ENCODE results near the gene FAM47B. TPM values are rescaled to one million over a fixed set of nuclear protein-coding genes. Genes with fewer than 3 reads are reported as not detected.

FAM47B gene
- total RNA-seq, 1 donor from 2014 or later = not detected

GRCh38 chrX:34918856-34919255 is 23.7 kb upstream of the FAM47B start:
- TF ChIP-seq CTCF (IDR thresholded peaks at IDR 0.05; ENCODE audit: unreplicated experiment) = peak; percentile 30
- DNase-seq (ENCODE audit: low spot score) = peak; percentile 23

GRCh38 chrX:34927866-34928265 is 14.7 kb upstream of the FAM47B start:
- no peaks in the 10 kb centered on the region for H3K27me3 Mint-ChIP-seq (ENCODE audit: unreplicated experiment)
- H3K9me3 Mint-ChIP-seq (ENCODE audit: unreplicated experiment) = no peaks in the 10 kb centered on the region
- H3K4me1 Mint-ChIP-seq (ENCODE audit: unreplicated experiment) = no peaks in the 10 kb centered on the region
- H3K27ac Mint-ChIP-seq (ENCODE audit: unreplicated experiment) = no peak overlapping the region
- no peaks in the 10 kb centered on the region for H3K36me3 Mint-ChIP-seq (ENCODE audit: low read depth, unreplicated experiment)
- TF ChIP-seq CTCF (IDR thresholded peaks at IDR 0.05; ENCODE audit: unreplicated experiment) = no peak
- no peak for DNase-seq (ENCODE audit: low spot score)
- no peak overlapping the region for H3K4me3 Mint-ChIP-seq (ENCODE audit: unreplicated experiment)

More at GRCh38 chrX:34918856-34919255, 23.7 kb upstream of the FAM47B start:
- no peak overlapping the region for H3K4me3 Mint-ChIP-seq (ENCODE audit: unreplicated experiment)
- H3K36me3 Mint-ChIP-seq (ENCODE audit: low read depth, unreplicated experiment) = no peaks in the 10 kb centered on the region
- H3K27me3 Mint-ChIP-seq (ENCODE audit: unreplicated experiment) = no peaks in the 10 kb centered on the region
- no peak overlapping the region for H3K27ac Mint-ChIP-seq (ENCODE audit: unreplicated experiment)
- H3K9me3 Mint-ChIP-seq (ENCODE audit: unreplicated experiment) = no peaks in the 10 kb centered on the region
- no peaks in the 10 kb centered on the region for H3K4me1 Mint-ChIP-seq (ENCODE audit: unreplicated experiment)

- no peak for TF ChIP-seq CTCF (IDR thresholded peaks at IDR 0.05; ENCODE audit: unreplicated experiment)
- no peaks in the 10 kb centered on the region for H3K9me3 Mint-ChIP-seq (ENCODE audit: unreplicated experiment)
- no peak overlapping the region for H3K4me3 Mint-ChIP-seq (ENCODE audit: unreplicated experiment)
- no peaks in the 10 kb centered on the region for H3K36me3 Mint-ChIP-seq (ENCODE audit: low read depth, unreplicated experiment)
- DNase-seq (ENCODE audit: low spot score) = no peak
- no peak overlapping the region for H3K27ac Mint-ChIP-seq (ENCODE audit: unreplicated experiment)
- H3K4me1 Mint-ChIP-seq (ENCODE audit: unreplicated experiment) = no peaks in the 10 kb centered on the region
- no peaks in the 10 kb centered on the region for H3K27me3 Mint-ChIP-seq (ENCODE audit: unreplicated experiment)
These were observed 639 bp downstream of the FAM47B start for GRCh38 chrX:34943235-34943634.

GRCh38 chrX:34956916-34957315 is 14.3 kb downstream of the FAM47B start:
- H3K27ac Mint-ChIP-seq (ENCODE audit: unreplicated experiment) = no peak overlapping the region
- no peaks in the 10 kb centered on the region for H3K9me3 Mint-ChIP-seq (ENCODE audit: unreplicated experiment)
- no peaks in the 10 kb centered on the region for H3K27me3 Mint-ChIP-seq (ENCODE audit: unreplicated experiment)
- H3K4me3 Mint-ChIP-seq (ENCODE audit: unreplicated experiment) = no peak overlapping the region
- no peaks in the 10 kb centered on the region for H3K4me1 Mint-ChIP-seq (ENCODE audit: unreplicated experiment)
- H3K36me3 Mint-ChIP-seq (ENCODE audit: low read depth, unreplicated experiment) = no peaks in the 10 kb centered on the region
- no peak for DNase-seq (ENCODE audit: low spot score)
- TF ChIP-seq CTCF (IDR thresholded peaks at IDR 0.05; ENCODE audit: unreplicated experiment) = no peak

DNA sequence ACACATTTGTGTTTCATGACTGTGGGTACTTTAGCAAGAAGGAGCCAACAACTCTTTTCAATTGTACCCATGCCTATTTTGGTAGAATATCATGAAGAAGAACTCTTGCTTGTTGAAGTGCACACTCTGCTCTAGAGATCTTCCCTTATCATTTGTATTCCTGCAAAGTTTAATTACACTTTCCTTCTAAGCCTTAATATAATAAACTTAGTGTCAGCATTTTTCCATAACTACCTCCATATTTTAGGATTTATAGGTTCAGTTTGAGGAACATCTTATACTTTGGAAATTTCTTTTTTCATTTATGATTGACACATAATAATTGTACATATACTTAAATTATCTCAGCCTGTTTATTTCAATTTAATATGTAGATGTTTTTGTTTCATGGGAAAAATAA is 19.1 kb downstream of the FAM47B start:
- Mint-ChIP-seq H3K27me3 (ENCODE audit: unreplicated experiment) (no peaks in the 10 kb centered on the region), H3K36me3 (ENCODE audit: low read depth, unreplicated experiment) (no peaks in the 10 kb centered on the region), H3K4me1 (ENCODE audit: unreplicated experiment) (no peaks in the 10 kb centered on the region), H3K4me3 (ENCODE audit: unreplicated experiment) (no peak overlapping the region), H3K9me3 (ENCODE audit: unreplicated experiment) (no peaks in the 10 kb centered on the region), H3K27ac (ENCODE audit: unreplicated experiment) (no peak overlapping the region)
- TF ChIP-seq CTCF (IDR thresholded peaks at IDR 0.05; ENCODE audit: unreplicated experiment) = no peak
- DNase-seq (ENCODE audit: low spot score) = no peak

All from endothelial cell (in vitro differentiated cells).